ENCODE data around the gene SLC17A5.
A peak's percentile ranks its signal among the peaks of the same experiment; 100 is the strongest.
"Not testable (repeated sequence)": the region's sequence is repeated elsewhere in the genome, so short reads cannot be mapped to it uniquely, and the experiment has no call there.

Gene SLC17A5

GRCh38 chr6:73665686-73666319 is 12.0 kb upstream of the SLC17A5 start:
- DNase-seq, result no peak

GRCh38 chr6:73664701-73665100 is 10.9 kb upstream of the SLC17A5 start:
- DNase-seq, result no peak

- peak; percentile 7 for DNase-seq
These were observed 3.4 kb upstream of the SLC17A5 start for GRCh38 chr6:73657201-73657600.

- no peak for DNase-seq
These were observed 2.8 kb upstream of the SLC17A5 start for GRCh38 chr6:73656531-73657145.

- no peak for DNase-seq
These were observed 1.6 kb upstream of the SLC17A5 start for GRCh38 chr6:73655341-73655917.

- peak; percentile 66 for DNase-seq
These were observed 888 bp downstream of the SLC17A5 start for GRCh38 chr6:73652637-73653570.

- DNase-seq, result no peak
These were observed 4.0 kb downstream of the SLC17A5 start for GRCh38 chr6:73649783-73650182.

- no peak for DNase-seq
These were observed 5.6 kb downstream of the SLC17A5 start for GRCh38 chr6:73648166-73648565.

- no peak for DNase-seq
These were observed 8.7 kb downstream of the SLC17A5 start for GRCh38 chr6:73644941-73645591.

- DNase-seq, result no peak
These were observed 9.8 kb downstream of the SLC17A5 start for GRCh38 chr6:73644030-73644429.

- no peak for DNase-seq
These were observed 11.3 kb downstream of the SLC17A5 start for GRCh38 chr6:73642530-73642929.

GRCh38 chr6:73640179-73640750 is 13.5 kb downstream of the SLC17A5 start:
- DNase-seq, result no peak

- DNase-seq, result no peak
These were observed 14.8 kb downstream of the SLC17A5 start for GRCh38 chr6:73639040-73639439.

- no peak for DNase-seq
These were observed 16.4 kb downstream of the SLC17A5 start for GRCh38 chr6:73637404-73637803.

- DNase-seq, result no peak
These were observed 17.7 kb downstream of the SLC17A5 start for GRCh38 chr6:73636048-73636447.

GRCh38 chr6:73632346-73632745 is 21.4 kb downstream of the SLC17A5 start:
- DNase-seq, result no peak

GRCh38 chr6:73631849-73632248 is 21.9 kb downstream of the SLC17A5 start:
- DNase-seq, result no peak

GRCh38 chr6:73630401-73630800 is 23.4 kb downstream of the SLC17A5 start:
- no peak for DNase-seq

GRCh38 chr6:73624896-73625295 is 28.9 kb downstream of the SLC17A5 start:
- no peak for DNase-seq

- not testable (repeated sequence) for DNase-seq
These were observed 30.3 kb downstream of the SLC17A5 start for GRCh38 chr6:73623480-73623879.

GRCh38 chr6:73618082-73618481 is 35.7 kb downstream of the SLC17A5 start:
- DNase-seq, result not testable (repeated sequence)

- no peak for DNase-seq
These were observed 39.0 kb downstream of the SLC17A5 start for GRCh38 chr6:73614802-73615201.

All from stimulated activated CD4-positive, alpha-beta T cell treated with anti-CD3 and anti-CD28 coated beads, Interleukin-4, amount 100 ng/mL, for 24 hours (primary cell).